KG1 (cell line): Measurements from ENCODE around the gene BACH2.
"Not testable (repeated sequence)": the region's sequence is repeated elsewhere in the genome, so short reads cannot be mapped to it uniquely, and the experiment has no call there.

Source experiments
- DNase-seq: peaks from one replicate; lab custom pipeline; 2025; lab: John Stamatoyannopoulos, UW

Gene BACH2

DNA sequence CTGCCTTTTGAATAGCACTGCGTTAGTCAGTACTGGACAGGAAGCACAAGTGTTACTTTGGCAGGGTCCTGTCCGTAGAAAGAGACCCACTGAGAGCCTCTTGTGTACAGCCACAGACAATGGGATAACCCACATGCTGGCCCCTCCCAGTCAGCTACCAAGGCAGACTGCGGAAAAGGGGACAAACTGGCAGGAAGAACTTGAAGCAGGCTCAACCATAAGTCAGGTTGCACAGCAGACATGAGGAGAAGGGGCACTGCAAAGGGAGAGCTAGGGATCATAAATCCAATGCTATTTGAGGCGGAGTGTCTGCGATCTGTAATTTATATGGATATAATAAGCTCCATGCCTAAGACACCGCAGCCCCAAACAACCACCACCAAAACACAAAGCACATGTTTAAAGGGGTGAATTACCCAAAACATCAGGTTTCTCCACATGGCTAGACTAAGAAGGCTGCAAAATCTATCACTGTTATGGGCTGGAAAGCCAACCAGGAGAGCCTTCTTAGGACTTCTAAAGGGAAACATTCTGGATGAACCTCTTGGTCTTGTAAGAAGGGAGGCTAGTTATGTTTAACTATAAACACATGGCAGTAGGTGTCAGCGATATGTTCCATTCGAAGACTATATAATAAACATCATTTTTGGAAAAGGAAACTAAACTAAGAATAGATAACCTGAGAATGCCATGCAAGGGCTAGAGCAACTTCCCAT, 141.7 kb downstream of the BACH2 start:
- DNase-seq, result no peak

DNA sequence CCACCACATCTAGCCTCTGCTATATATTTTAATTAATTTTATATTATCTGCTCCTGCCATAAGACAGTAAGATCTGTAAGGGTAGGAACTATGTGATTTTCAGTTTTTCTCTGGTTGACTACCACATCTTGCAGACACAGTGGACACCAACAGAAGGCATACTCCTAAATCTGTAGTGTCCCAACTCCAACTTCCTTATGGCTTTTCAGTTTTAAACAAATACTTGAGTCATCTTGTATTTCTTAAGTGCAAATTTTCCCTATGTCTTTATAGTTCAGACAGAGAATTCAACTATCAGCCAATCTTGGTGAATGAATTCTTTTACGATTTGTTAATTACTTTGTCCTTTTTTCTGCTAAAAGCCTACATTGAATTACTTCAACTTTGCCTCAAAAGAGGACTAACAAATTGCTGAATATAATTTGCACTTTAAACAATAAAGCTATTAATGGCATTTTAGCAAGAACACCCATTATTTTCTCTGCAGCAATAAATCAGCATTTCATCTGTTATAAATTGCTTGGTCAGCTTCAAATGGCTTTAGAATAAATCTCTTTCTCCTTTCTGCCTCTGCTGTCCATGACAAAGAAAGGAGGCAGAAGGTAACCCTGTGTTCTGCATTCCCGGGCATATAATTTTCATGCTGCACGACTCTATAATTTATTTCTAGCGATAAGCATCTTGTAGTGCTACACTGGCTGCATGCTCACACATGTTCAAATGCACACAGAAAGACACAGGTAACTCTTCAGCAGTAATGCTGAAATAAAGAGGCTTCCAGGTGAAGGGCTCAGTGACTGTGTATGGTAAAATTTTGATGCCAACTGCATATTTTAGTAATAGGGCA, 144.8 kb downstream of the BACH2 start:
- DNase-seq, result no peak

DNA sequence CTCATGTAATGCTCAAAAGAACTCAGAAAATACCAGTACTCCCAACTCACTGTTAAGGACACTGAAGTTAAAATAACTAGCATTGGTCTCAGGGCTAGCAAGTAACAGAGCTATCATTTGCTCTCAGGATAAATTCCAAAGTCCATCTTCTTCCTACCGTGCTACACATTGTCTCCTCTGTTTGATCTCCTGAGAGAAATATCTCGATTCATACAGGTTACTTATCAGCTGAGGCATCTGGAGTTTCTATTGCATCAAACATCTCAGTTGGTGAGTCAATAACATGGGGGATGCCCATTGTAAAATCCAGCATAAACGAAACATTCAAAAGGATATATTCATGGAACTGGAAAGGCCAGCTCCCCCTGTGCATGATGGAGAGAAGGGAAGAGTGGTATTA, 147.4 kb downstream of the BACH2 start:
- DNase-seq, result no peak

DNA sequence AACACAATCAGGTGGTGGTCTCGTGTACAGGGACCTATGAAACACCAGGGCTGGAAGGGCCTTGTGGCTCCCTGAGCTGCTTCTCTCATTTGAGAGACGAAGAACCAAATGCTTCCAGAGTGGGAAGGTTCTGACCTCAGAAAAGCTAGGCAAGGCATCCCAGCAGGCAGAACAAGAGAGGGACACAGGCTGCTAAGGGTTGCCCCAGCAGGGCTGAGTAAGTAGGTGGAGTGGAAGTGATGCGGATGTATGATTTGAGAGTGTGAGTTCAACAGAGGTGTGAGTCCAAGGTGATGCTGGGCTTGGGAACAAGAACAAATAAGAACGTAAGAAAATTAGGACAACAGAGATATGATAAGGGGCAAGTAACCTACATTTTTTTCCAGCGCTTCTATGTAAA, 147.8 kb downstream of the BACH2 start:
- DNase-seq, result no peak

DNA sequence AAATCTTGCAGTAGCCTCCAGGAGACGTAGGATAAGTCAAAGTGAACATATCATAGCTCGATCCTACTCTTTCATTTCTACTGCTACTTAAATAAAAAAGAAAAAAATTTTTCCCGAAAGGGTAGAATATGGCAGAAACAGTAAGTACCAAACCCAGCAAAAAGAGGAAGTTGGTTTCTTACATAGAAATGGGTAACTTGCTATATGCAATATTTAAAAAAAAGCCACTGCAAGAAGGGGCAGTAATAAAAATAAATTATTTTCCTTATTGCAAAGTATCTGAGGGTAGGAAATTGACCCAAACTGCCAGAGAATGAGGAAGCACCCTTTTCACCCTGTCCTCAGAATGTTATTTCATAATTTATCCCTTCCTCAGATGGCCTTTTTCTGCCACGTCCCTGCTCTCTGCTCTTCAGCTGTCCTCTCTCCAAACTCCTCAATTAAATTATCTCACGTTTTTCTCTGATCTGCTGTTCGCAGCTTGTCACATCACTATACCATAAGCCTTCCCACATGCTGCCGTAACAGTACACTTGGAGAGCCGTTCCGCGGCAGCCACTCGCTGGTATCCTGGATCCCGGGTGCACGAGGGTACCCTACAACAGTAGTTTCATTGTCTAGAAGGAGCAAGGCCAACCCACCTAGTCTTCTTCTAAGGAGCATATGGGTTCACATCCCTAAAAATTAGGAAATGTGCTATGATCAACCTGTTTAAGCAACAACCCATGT, 149.6 kb downstream of the BACH2 start:
- DNase-seq, result no peak

DNA sequence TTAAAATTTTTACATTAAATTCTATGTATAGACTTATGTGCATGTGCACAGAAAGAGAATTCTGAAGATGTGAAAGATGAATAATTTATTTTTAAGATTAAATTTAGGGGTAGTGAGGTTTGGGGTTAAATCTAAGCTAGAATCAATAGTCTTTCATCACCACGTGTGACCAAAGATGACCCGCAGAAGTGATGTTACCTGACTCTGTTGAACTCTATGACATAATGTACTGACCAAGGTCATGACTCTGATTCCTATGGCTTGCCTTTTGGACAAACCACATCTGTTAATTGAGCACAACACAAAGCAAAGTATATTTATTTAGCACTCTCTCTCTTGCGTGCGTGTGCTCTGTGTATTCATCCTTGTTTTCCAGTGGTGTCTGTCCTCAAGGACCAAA, 150.6 kb downstream of the BACH2 start:
- no peak for DNase-seq

DNA sequence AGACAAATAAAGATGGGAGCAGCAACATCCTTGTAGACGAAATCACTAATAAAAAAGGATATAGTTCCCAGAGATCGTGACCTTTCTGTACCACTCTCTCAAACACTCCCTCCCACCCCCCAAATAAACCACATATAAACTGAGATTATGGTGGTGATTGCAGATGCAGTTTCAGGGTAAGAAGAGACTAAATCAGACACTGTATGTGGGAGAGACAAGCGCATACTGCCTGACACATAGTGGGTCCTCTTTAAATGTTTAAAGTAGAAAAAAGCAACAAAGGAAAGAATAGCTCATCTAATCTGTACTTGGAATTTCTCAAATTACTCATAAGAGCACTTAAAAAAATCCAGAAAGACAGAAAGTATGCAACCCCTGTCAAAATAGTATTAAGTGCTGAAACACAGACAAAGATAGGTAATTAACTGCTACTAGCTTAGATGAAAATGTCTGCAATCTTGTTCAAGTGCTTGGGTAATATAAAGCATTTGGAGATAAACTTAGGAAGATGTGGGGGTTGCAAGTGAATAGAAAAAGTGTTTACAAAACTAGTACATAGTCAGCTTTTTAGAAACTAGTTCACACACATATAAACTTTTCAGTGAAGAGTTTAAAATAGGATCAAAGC, 151.6 kb downstream of the BACH2 start:
- no peak for DNase-seq

DNA sequence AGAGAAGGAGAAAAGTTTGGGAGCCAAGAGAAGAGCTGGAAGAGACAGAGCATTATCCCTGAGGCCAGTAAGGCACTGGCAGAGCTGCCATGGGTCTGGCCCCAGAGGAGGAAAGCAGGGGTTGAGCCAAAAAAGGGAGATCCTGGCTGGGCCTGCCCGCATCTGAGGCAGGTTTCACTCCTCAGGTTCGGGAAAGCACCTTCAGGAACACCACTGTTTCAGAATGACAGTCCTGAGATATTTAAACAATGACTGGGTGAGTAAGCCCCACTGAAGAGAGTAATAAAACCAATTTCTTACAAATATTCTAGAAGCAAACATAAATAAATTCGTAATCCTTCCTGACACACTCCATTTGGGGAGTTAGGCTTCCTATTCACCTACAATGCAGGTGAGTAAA, 152.2 kb downstream of the BACH2 start:
- DNase-seq, result no peak

DNA sequence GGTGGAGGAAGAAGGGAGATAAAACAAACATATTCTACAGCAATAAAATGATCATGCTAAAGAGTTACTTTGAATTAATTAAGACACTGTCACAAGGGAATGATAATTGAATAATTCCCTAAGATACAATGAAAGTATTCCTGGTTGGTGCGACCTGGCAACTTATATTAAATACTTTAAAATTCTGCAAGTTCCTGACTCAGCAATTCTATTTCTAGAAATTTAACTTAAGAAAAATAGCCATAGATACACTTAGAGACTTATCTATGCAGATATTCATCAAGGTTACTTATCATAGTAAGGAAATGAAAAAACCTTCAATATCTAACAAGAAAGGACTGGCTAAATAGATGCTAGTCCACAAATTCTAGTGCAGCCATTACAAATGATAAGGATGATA, 156.0 kb downstream of the BACH2 start:
- DNase-seq, result no peak

DNA sequence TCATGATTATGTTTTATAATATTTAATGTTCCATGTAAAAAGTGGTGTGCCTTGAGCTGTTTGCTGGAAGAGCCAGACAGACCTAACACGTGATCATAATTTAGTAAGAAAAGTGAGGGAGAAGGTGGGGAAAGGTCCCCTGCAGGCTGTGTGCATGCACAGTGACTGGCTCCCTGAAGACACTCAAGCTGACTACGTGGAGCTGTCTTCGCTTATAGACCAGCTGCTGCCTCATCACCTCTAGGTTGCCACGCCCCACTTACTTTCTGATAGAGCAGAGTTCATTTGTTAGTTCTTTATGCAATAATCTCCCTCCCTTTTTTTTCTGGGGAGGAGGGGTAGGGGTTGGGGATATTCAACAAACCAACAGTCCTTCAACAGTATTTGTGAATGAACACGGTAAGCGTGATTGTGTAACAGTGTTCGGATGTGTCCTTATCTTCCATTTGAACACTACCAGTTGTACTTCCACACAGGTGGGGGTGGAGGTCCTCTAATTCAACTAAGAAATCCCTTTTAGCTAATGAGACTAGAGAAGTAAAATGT, 157.3 kb downstream of the BACH2 start:
- DNase-seq, result no peak

DNA sequence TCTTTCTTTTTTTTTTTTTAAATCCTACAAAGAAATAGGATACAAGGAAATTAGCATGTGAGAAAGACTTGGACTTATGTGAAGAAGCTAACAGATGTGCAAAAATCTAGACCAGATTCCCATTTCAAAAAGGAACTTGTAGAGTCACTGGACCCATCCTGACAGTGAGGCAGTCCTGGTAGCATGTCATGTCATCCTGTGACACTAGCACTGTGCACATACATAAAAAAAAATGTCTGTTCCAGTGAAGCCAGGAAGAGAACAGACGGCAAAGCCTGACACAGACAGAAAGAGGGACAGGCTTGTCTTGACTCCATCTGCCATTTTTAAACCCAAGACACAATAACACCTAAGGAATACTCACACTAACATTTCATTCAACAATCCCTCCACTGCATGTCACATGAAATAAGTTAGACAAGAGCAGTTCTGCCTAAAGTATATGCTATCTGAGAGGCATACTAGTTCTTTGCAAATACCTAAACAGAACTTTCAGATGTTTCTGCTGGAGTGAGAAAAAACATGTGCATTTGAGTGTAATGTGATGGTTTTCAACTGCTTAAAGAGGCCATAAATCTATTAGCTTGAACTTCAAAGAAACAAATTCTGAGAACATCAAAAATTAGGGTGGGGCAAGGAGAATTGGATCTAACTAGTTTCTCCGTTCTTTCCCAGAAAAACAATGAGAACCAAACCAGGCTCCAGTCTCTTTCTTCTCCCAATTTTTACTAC, 159.6 kb downstream of the BACH2 start:
- no peak for DNase-seq

DNA sequence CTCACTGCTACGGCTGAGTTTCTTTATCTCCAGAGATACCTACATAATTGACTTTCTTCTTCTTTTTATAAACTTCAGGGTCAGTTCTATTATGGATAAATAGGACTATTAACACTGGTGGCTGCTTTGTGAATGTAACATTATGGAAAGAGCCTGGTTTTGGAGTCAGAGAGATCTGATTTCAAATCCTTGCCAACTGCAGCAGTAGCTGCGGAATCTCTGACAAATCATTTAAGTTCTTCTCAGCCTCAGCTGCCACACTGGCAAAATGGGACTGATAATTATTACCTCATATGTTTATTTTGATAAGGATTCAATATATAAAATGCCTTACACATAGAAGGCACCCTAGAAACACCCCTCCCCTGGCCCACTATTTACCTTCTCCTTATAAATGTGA, 160.5 kb downstream of the BACH2 start:
- no peak for DNase-seq

DNA sequence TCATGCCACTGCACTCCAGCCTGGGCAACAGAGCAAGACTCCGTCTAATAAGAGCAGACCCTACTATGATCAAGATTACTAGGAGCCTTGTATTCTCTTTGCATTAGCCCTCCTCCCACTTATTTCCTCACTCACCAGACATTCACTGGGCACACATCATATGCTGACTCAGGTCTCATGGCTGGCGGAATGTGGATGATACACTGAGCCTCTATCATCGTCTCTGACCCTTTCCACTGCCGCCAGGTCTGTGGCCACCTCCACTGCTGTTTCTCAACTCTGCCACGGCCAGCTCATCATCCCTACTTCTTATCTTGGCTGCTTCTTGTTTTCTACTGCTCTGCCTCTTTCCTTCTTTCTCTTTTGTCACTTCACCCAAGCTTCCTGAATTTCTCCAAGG, 161.0 kb downstream of the BACH2 start:
- DNase-seq, result no peak

DNA sequence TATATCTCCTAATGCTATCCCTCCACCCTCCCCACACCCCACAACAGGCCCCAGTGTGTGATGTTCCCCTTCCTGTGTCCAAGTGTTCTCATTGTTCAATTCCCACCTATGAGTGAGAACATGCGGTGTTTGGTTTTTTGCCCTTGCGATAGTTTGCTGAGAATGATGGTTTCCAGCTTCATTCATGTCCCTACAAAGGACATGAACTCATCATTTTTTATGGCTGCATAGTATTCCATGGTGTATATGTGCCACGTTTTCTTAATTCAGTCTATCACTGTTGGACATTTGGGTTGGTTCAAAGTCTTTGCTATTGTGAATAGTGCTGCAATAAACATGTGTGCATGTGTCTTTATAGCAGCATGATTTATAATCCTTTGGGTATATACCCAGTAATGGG, 163.0 kb downstream of the BACH2 start:
- DNase-seq, result not testable (repeated sequence)

DNA sequence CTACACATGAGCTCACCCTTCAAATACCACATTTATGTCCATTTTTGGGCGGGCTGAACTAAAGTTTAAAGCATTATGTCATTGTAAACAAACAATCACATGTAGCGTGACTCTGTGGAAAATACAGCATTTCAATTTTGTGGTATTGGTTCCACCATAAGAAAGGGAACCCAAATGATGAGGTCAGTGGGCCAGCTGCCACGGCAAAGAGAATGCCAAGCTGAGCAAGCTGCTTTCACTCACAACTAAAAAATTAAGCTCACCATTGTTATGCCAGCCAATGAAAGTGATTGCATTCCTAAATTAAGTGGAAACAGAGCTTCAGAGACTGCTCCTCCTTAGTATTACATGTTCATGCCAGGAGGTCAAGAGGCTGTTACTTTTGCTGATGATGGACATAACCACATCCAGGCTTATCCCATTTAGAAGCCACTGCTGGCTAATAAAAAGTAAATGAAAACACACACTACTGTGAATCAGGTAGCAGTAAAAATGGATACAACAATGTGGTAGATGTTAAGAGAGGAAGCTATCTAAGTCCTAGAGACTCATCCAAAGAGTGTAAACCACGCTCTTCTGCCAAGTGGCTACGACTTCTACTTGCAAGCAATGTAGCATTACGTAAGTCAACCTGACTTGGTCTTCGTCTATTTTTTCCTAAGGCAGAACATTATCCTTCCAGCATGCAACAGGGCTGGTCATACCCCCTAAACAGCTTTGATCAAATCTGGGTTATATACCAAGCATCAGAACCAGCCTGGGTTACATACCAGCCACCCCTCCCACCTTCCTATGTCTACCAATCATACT, 164.8 kb downstream of the BACH2 start:
- DNase-seq, result no peak

DNA sequence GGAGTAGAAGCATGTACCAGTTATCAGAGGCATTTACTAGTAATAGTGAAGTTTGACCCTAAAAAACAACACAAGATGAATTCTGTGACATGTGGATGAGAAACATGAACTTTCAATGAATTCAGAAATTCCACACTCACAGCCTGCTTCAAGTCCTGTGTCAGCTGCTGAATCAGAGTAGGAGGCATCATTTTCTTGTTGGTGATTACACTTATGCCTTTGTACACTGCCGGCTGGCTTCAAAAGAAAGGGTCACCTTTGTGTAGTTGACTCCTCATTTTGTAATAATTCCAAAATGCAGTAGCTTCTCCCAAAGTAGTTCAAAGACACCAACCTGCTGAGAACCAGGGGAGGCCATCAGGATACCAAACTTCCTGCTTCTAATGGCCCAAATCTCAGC, 165.5 kb downstream of the BACH2 start:
- no peak for DNase-seq

DNA sequence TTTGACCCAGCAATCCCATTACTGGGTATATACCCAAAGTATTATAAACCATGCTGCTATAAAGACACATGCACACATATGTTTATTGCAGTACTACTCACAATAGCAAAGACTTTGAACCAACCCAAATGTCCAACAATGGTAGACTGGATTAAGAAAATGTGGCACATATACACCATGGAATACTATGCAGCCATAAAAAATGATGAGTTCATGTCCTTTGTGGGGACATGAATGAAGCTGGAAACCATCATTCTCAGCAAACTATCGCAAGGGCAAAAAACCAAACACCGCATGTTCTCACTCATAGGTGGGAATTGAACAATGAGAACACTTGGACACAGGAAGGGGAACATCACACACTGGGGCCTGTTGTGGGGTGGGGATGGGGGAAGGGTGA, 168.0 kb downstream of the BACH2 start:
- DNase-seq, result not testable (repeated sequence)

DNA sequence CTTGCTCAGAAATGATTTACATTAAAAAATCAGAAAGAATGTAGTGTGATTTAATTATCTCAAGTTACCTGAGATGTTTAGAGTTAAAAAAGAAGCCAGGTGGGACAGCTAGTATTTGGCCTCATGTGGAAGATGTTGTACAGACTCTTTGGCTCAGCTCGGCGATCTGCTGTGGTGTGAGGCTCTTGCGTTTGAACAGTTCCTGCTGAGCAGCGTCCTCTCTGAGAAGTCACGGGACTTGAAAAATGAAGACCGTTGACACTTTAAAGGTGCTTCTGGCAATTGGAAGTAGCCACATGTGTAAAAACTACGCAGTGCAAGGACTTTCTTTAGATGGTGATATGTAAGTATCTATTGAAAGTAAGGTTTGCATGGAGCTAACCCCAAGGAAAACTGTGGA, 169.0 kb downstream of the BACH2 start:
- no peak for DNase-seq

DNA sequence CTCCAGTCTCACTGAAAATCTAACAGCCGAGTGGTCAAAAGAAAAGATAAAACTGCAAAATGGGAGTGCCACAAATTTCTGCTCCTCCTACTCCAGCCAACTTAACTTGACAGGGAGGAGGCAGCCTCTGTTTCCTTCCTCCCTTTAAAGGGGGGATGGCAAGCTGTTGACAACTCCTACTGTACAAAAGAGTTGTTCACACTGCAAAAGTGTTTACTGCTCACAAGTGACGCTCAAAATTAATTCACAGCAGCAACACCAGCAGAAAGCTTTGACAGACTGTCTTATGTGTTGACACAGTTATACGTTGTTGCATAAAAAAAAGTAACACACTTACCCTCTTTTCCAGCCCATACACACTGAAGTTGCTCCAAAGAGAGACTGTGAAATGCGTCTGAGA, 169.8 kb downstream of the BACH2 start:
- DNase-seq, result no peak

DNA sequence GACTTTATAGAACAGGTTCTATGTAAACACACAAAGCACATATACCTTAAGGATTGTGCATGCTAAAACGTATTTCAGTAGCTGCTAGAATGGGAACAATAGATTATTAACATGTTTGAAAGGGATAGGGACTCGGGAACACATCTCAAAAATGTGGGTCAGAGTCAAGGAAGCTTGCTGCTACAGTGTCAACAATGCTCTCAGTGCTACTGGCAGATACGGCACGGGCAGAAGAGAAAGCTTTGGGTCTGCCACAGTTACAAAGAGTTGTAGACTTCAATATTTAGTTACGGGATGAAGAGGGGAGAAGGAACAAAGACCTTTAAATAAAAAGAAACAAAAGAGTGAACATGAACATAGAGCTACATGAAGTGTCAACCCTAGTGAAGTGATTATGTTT, 170.5 kb downstream of the BACH2 start:
- DNase-seq, result no peak
